Stimulated activated CD4-positive, alpha-beta T cell treated with anti-CD3 and anti-CD28 coated beads, Interleukin-12 subunit alpha, Interleukin-12 subunit beta, amount 100 ng/mL, for 4 hours (primary cell): ENCODE results near the gene C16orf89.

Experiments
- DNase-seq: peaks from one replicate; pipeline ENCODE4 v3.0.0-alpha.2; 2020

Gene C16orf89

GRCh38 chr16:5027575-5028235 lies 38.1 kb downstream of the C16orf89 start:
- DNase-seq = no peak

- no peak for DNase-seq
Measured at GRCh38 chr16:5027086-5027485, 38.7 kb downstream of the C16orf89 start.

DNA sequence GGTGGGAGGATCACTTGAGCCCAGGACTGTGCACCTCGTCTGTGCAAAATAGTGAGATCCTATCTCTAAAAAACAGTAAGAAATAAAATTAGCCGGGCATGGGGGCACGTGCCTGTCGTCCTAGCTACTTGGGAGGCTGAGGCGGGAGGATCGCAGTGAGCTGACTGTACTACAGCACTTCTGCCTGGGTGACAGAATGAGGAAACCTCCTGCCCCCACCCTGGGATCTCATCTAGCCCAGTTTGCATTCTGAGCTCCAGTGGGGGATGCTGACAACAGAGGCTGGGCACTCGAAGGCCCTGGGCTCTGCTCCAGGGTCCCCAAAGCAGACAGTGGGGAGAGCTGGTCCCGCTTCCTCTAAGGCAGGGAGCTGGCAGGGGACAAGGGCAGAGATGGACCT lies 39.1 kb downstream of the C16orf89 start:
- no peak for DNase-seq

- DNase-seq = peak; percentile 2
Measured at GRCh38 chr16:5025171-5025632, 40.6 kb downstream of the C16orf89 start.

GRCh38 chr16:5024632-5025031 lies 41.1 kb downstream of the C16orf89 start:
- DNase-seq = no peak

DNA sequence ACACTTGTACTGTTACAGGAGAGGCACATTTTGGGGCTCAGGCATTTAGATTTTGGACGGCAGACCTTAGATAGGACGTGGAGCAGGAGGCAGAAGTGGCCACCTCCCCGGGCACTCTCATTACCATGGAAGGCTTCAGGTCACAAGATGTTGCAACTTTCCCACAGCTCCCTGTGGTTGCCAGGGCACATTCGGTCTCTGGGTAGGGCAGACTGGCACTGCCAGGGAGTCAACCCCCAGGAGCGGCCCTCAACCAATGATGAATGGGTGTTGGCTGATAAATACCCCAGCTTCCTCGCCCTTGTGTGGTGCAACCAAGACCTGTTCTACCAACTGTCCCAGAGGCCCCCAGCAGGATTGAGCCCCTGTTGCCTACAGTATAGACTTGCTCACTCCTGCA lies 43.2 kb downstream of the C16orf89 start:
- DNase-seq = no peak

DNA sequence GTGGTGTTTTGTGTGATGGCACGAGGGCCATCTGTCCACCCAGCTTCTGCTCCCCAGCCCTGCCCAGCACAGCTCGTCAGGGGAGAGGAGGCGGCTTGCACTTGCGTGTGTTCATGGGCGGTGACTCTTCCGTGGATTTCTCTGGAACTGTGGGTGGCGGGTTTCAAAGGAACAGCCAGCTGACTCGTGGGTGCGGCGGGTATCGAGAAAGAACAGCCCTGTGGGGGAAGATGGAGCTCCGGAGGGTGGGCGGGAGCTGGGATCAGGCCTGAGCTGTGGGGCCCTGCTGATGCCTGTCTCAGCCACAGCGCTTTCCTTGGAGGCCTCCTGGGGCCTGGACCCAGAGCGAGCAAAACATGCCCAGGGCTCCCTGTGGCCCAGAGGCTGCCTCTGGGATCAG lies 45.2 kb downstream of the C16orf89 start:
- DNase-seq = no peak

GRCh38 chr16:5019775-5020174 lies 46.0 kb downstream of the C16orf89 start:
- DNase-seq = no peak

DNA sequence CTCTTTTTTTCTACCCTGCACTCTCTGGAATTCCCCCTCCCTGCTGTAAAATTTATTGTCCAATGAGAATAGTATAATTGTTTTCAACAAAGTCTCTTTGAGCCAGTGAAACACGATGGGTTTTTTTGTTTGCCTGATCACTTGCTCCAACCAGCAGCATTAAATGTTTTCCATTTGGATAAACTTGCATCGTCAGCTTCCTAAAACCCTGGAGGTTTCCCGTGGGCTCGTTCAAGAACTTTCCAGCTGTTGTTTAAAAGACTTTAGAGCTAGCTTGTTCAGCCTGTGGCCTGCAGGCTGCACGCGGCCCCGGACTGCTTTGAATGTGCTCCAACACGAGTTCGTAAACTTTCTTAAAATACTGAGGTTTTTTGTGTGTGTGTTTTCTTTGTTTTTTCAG lies 47.0 kb downstream of the C16orf89 start:
- no peak for DNase-seq

DNA sequence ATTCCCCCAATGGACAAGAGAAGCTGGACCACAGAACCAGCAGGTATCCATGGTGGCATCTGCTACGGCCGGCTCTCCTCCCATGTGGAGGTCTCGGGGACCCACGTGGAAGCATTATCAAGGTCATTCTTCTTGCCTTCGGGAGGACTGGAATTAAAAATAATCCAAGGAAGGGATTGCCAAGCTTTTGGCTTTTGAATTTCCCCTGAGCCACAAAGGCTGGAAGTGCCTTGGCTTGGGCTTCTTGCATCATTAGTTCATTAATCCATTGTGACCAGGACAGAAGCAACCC lies 48.1 kb downstream of the C16orf89 start:
- DNase-seq = no peak

DNA sequence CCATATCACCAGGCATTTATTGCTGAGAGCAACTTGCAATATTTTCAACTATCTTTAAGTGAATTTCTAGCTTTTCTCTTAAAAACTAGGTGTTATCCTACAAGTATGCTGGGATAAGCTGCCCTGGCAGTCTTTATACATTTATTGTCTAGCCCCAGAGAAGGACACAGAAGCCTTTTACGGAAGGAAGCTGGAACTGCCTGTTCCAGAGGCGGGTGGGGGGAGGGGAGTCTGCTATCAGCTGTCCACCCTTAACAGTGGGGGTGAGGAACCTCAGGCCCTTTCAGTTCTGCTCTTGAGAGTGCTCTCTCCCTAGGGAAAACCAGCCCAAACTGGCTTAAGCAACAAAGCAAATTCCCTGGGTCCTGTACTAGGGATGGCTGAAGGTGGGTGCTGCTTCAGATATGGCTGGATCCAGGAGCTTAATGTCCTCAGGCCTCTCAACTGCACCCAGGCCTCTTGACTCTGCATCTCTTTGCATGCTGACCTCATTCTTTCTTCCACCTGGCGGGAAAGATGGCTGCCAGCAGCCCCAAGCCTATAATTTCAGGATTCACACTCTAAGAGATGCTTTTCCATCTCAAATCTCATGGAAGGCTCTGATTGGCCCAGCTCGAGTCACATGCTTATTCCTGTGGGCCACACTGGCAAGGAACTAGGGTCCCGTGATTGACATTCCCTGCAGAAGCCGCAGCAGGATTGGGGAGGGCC lies 48.6 kb downstream of the C16orf89 start:
- DNase-seq = no peak

DNA sequence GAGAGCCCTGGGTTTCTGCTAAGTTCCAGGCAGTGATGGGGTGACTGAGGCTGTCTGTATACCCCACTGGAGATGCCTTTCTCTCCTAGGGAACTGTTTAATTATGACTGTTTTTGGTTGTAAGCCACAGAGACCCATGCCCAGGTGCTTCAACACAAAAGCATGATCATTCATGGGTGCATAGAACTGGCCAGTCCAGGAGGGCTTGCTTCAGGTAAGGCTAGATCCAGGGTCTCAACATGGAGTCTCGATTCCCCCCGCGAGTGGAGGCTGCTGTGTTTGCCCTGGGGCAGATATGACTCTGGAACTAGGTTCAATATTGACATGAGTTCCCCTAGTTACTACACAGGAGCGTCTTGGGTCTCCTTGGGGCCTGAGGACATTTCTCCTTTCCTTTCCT lies 49.9 kb downstream of the C16orf89 start:
- DNase-seq = no peak

DNA sequence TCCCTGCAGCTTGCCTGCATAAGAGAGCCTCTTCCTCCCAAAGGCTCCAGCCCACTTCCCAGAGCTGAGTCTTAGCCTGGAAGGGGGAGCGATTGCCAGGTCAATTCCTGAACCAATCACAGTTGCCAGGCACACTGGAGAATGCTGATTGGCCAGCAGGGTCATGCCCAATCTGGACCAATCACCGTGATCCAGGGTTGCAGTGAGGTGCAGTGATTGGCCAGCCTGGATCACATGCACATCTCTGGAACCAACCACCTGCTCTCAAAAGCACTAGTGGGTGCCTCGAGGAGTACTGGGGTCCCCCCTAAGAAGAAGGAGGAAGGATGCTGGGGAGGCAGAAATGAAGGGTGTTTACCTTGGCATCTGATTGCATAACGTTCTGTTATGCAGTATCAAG lies 50.4 kb downstream of the C16orf89 start:
- no peak for DNase-seq

- no peak for DNase-seq
Measured at GRCh38 chr16:5012887-5013286, 52.9 kb downstream of the C16orf89 start.

DNA sequence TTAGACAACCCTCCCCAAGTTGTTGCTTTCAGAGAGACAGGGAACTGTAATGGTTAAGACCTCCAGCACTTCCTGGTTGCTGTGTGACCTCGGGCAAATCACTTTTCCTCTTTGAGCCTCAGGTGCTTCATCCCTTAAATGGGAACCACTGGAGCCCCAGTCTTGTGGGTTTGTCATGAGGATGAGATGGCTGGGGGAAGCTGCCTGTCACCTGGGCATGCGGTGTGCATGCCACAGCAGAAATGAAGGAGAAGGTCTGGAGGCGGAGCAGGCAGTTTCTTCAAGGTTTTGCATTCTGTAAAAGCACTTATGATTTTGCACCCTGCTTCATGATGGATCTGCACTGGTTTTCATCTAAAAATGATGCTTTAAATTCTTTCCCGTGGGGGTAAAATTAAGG lies 54.1 kb downstream of the C16orf89 start:
- DNase-seq = no peak

DNA sequence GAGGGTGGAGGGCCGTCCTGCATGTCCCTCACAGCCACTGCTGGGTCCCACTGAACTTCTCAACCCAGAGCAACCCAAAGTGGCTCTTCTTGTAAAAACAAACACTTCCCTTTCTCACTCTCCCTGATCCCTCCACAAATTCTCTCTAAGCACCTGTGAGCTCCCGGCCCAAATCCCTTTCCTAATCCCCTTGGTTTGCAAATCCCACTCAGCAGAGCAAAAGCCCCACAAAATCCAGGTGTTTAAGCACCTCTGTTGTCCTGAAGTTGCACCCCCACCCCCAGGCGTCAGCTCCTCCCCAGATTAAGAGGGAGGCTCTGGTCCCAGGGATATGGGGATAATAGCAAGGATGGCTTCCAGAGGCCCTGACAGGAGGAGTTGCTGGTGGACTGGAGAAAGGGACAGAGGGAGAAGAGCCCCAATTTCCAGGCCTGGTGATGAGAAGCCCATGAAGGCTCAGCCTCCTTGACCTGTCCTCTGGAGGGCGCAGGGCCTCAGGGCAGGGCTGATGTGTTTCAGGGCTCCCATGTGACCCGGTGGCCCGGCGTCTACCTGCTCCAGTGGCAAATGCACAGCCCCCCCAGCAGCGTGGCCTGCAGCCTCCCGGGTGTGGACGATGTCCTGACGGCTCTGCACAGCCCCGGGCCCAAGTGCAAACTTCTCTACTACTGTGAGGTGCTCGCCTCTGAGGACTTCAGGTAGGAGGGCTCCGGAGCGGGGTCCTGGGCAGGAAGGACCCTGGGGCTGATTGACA lies 55.0 kb downstream of the C16orf89 start:
- DNase-seq = no peak

- no peak for DNase-seq
Measured at GRCh38 chr16:5008311-5008731, 57.4 kb downstream of the C16orf89 start.

- no peak for DNase-seq
Measured at GRCh38 chr16:5007256-5007655, 58.5 kb downstream of the C16orf89 start.

GRCh38 chr16:5006348-5007193 lies 59.2 kb downstream of the C16orf89 start:
- no peak for DNase-seq

GRCh38 chr16:5005916-5006315 lies 59.8 kb downstream of the C16orf89 start:
- DNase-seq = no peak

- DNase-seq = no peak
Measured at GRCh38 chr16:5004311-5004710, 61.4 kb downstream of the C16orf89 start.

DNA sequence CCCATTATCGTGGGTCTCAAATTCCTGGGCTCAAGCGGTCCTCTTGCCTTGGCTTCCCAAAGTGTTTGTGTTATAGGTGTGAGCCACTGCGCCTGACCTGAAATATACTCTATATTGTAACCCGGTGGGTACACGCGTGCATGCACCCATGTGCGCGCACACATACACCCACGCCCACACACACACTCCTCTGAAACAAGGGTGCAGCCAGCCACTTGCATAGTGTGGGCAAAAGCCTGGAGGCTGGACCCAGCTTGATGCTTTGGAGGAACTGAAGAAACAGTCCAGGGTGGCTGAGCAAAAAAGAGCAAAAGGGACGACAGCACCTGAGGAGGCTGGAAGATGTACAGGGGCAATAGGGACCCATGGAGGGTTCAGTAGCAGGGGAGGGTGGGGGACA lies 61.9 kb downstream of the C16orf89 start:
- DNase-seq = no peak

DNA sequence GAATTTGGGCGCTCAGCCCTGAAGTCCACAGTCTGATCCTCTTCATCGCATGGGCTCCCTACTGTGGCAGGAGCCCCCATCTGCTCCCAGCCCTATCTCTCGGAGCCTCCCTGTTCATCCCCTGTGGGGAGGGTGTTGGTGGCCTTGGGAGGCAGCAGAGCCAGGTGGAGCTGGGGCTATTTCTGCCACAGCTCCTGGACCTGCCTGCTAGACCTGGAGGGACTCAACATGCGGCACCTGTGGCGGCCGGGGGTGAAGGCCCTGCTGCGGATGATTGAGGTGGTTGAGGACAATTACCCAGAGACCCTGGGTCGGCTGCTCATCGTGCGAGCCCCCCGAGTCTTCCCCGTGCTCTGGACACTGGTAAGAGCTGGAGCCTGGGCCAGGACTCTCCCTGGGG lies 62.5 kb downstream of the C16orf89 start:
- no peak for DNase-seq
